ENCODE results near the gene IMMP2L. TPM values are rescaled to one million over a fixed set of nuclear protein-coding genes. Genes with fewer than 3 reads are reported as not detected.

The IMMP2L gene
- polyA plus RNA-seq, 2 of the 4 experiments (the other 2 are of a cell fraction): 16.1 to 23.8 TPM

DNA sequence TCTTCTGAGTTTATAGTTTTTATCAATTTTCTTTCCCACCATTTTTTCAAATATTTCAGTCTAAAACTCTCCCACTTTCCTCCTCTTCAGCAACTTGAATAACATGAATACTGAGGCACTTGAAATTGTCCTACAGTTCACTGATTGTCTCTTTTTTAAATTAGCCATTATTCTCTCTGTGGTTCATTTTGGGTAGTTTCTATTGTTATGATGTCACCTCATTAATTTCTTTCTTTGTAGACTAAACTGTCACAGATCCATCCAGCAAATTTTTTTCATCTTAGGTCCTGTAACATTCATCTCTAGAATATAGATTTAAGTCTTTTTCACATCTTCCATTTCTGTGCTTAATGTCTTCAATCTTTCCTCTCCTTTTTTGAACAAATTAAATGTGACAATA, 326.6 kb downstream of the IMMP2L start:
- no peak overlapping the region for H3K4me3 ChIP-seq
- ATAC-seq (no peak), FAIRE-seq (no peak), DNase-seq (ENCODE audit: low read depth in 1 of 2, low spot score in 1 of 2) (no peak)
- TF ChIP-seq MYC (IDR thresholded peaks at IDR 0.05; ENCODE audit: borderline replicate concordance, low read length) (no peak), HOXB5 (CRISPR knock-in tag; IDR thresholded peaks at IDR 0.05) (no peak), NPAS2 (CRISPR knock-in tag; IDR thresholded peaks at IDR 0.05; ENCODE audit: borderline replicate concordance) (no peak)
- TF ChIP-seq, protein P1, sequence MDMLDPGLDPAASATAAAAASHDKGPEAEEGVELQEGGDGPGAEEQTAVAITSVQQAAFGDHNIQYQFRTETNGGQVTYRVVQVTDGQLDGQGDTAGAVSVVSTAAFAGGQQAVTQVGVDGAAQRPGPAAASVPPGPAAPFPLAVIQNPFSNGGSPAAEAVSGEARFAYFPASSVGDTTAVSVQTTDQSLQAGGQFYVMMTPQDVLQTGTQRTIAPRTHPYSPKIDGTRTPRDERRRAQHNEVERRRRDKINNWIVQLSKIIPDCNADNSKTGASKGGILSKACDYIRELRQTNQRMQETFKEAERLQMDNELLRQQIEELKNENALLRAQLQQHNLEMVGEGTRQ (IDR thresholded peaks at IDR 0.05): no peak
- 0 out of 3 replicates have a peak, but pooled peaks cover 6% of the 10 kb centered on the region for H3K9me3 ChIP-seq
- H3K27ac ChIP-seq: no peak overlapping the region
- H3K4me1 ChIP-seq: peaks cover 29% of the 10 kb centered on the region
- CTCF ChIA-PET: no interaction called here
- H3K4me2 ChIP-seq: no peak overlapping the region
- POLR2A ChIA-PET: no interaction called here

- H3K4me3 ChIP-seq: no peak overlapping the region
- TF ChIP-seq, protein P2, sequence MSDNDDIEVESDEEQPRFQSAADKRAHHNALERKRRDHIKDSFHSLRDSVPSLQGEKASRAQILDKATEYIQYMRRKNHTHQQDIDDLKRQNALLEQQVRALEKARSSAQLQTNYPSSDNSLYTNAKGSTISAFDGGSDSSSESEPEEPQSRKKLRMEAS (IDR thresholded peaks at IDR 0.05): no peak
- TF ChIP-seq ZNF302 (CRISPR knock-in tag; IDR thresholded peaks at IDR 0.05) (no peak), GATA3 (IDR thresholded peaks at IDR 0.05; ENCODE audit: borderline replicate concordance) (peak; percentile 72; the same call in 1 of the 2 replicates), FOSL2 (IDR thresholded peaks at IDR 0.05) (no peak), FOSL2 (CRISPR knock-in tag; IDR thresholded peaks at IDR 0.05) (peak; percentile 88), MYC (IDR thresholded peaks at IDR 0.05; ENCODE audit: borderline replicate concordance, low read length) (no peak), RAD21 (conservative IDR thresholded peaks at IDR 0.05 in 1 of 2, IDR thresholded peaks at IDR 0.05 in 1 of 2) (no peak), JUNB (IDR thresholded peaks at IDR 0.05) (peak; percentile 48; the same call in 1 of the 2 replicates), NR3C1 (IDR thresholded peaks at IDR 0.05) (no peak)
- TF ChIP-seq, protein P3, sequence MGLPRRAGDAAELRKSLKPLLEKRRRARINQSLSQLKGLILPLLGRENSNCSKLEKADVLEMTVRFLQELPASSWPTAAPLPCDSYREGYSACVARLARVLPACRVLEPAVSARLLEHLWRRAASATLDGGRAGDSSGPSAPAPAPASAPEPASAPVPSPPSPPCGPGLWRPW (IDR thresholded peaks at IDR 0.05): no peak
- 0 out of 3 replicates have a peak, but pooled peaks cover 6% of the 10 kb centered on the region for H3K9me3 ChIP-seq
- ChIA-PET CTCF (no interaction called here), POLR2A (no interaction called here)
- peak overlapping the region; percentile 73 for H3K4me2 ChIP-seq
- peak; percentile 87 for FAIRE-seq
- peak overlapping the region; percentile 21 to 84; a peak in 4 of 6 replicates for H3K27ac ChIP-seq
- H3K4me1 ChIP-seq: peaks cover 36% of the 10 kb centered on the region
- 16% methylated on average over 3 of the region's 3 CpGs for WGBS (ENCODE audit: missing lambda C conversion rate)
- peak in 1 of 2 experiments; percentile 61 for DNase-seq (ENCODE audit: low read depth in 1 of 2, low spot score in 1 of 2)
- peak; percentile 84 to 93 for ATAC-seq
Measured at GRCh38 chr7:111232249-111233084, 329.8 kb downstream of the IMMP2L start.

DNA sequence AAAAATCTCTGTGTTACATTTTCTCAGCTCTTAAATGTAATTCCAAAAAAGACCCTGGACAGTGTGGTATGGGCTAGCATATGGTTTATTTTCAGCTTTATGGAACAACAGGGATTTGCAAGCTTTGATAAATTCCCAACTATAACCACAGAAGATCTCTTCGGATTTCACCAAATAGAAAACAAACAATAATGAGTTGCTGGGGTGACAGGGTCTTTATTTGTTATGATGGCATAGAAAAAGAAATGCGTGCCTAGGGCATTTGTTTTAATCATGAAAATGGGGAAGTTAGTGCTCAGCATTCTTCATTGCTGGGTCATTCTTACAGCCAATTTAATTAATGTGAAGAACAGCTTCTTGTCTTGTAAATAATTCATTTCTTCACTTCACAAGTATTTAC, 332.4 kb downstream of the IMMP2L start:
- DNase-seq (ENCODE audit: low read depth in 1 of 2, low spot score in 1 of 2) (peak in 1 of 2 experiments; percentile 28), ATAC-seq (no peak), FAIRE-seq (no peak)
- 24% methylated on average over 2 of the region's 2 CpGs for WGBS (ENCODE audit: missing lambda C conversion rate)
- POLR2A ChIA-PET: no interaction called here
- Histone ChIP-seq H3K4me2 (no peak overlapping the region), H3K9me3 (0 out of 3 replicates have a peak, but pooled peaks cover under 1% of the 10 kb centered on the region), H3K27ac (no peak overlapping the region), H3K4me1 (peaks cover 36% of the 10 kb centered on the region), H3K4me3 (no peak overlapping the region)
- CTCF ChIA-PET: no interaction called here
- TF ChIP-seq GATA3 (IDR thresholded peaks at IDR 0.05; ENCODE audit: borderline replicate concordance) (no peak), E2F6 (IDR thresholded peaks at IDR 0.05; ENCODE audit: borderline replicate concordance, low read depth) (no peak), ATOH8 (CRISPR knock-in tag; IDR thresholded peaks at IDR 0.05; ENCODE audit: low read depth) (no peak), JUNB (IDR thresholded peaks at IDR 0.05) (no peak), KDM1A (IDR thresholded peaks at IDR 0.05; ENCODE audit: low read depth) (no peak), RARB (CRISPR knock-in tag; IDR thresholded peaks at IDR 0.05) (no peak), SREBF2 (IDR thresholded peaks at IDR 0.05) (no peak), FOSB (CRISPR knock-in tag; IDR thresholded peaks at IDR 0.05) (no peak), EP300 (IDR thresholded peaks at IDR 0.05) (no peak)
- TF ChIP-seq, protein P4, sequence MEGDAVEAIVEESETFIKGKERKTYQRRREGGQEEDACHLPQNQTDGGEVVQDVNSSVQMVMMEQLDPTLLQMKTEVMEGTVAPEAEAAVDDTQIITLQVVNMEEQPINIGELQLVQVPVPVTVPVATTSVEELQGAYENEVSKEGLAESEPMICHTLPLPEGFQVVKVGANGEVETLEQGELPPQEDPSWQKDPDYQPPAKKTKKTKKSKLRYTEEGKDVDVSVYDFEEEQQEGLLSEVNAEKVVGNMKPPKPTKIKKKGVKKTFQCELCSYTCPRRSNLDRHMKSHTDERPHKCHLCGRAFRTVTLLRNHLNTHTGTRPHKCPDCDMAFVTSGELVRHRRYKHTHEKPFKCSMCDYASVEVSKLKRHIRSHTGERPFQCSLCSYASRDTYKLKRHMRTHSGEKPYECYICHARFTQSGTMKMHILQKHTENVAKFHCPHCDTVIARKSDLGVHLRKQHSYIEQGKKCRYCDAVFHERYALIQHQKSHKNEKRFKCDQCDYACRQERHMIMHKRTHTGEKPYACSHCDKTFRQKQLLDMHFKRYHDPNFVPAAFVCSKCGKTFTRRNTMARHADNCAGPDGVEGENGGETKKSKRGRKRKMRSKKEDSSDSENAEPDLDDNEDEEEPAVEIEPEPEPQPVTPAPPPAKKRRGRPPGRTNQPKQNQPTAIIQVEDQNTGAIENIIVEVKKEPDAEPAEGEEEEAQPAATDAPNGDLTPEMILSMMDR (IDR thresholded peaks at IDR 0.05): no peak
- TF ChIP-seq, protein P2 (IDR thresholded peaks at IDR 0.05): no peak

Data from A549 (cell line).